ENCODE results near the gene ING3. TPM values are rescaled to one million over a fixed set of nuclear protein-coding genes. Genes with fewer than 3 reads are reported as not detected.

ING3 gene
- total and polyA plus RNA-seq, 9 of the 15 experiments (the other 6 are each of a cell fraction or from before 2014, with no cell fraction given), result 22.8 to 233 (median 50.4) TPM

- CTCF ChIA-PET (ENCODE audit: low intra/inter-chr PET ratio), result no interaction called here
Measured at GRCh38 chr7:120973849-120974248, 23.3 kb downstream of the ING3 start.

More at GRCh38 chr7:120973849-120974248, 23.3 kb downstream of the ING3 start:
- Histone ChIP-seq H3K27me3 (ENCODE audit: control insufficient read depth in 2 of 2, insufficient read depth in 2 of 2, low read length in 2 of 2) (no peaks in the 10 kb centered on the region), H3K9ac (ENCODE audit: insufficient read depth in 1 of 2, low read depth in 2 of 2, low read length in 2 of 2) (no peak overlapping the region), H3K4me3 (no peak overlapping the region), H3K36me3 (ENCODE audit: control insufficient read depth, insufficient read depth, low read length) (peaks cover 73% of the 10 kb centered on the region), H3K4me1 (replicated peaks in 1 of 2; ENCODE audit: control insufficient read depth in 2 of 2, insufficient read depth in 2 of 2, low read length in 2 of 2) (no peaks in the 10 kb centered on the region), H3K9me1 (ENCODE audit: control insufficient read depth, insufficient read depth, low read length) (no peaks in the 10 kb centered on the region), H2AFZ (ENCODE audit: low read depth, low read length) (no peak overlapping the region), H3K4me2 (ENCODE audit: insufficient read depth, low read length) (no peak overlapping the region), H3K27ac (ENCODE audit: extremely low read depth, low read depth, low read length) (no peak overlapping the region), H3K9me3 (replicated peaks; ENCODE audit: control insufficient read depth, insufficient read depth, low read depth, low read length) (no peaks in the 10 kb centered on the region), H4K20me1 (replicated peaks; ENCODE audit: control insufficient read depth, insufficient read depth, low read length) (no peaks in the 10 kb centered on the region), H3K79me2 (ENCODE audit: control insufficient read depth, insufficient read depth, low read length) (no peaks in the 10 kb centered on the region)
- POLR2A ChIA-PET, result interaction anchor here (0.6 to 1.2 kb wide), 5 partner anchors 13 to 132 kb away, joined by 3 to 4 read pairs (median 3); no protein-coding TSS in a partner anchor
- no TSS peak for BruUV-seq (replicated peaks)
- no peak for ATAC-seq
- in situ Hi-C loops (cut with MboI) (no loop called here), intact Hi-C loops (cut with micrococcal nuclease) (no loop called here)
- FAIRE-seq, result no peak
- DNase-seq (ENCODE audit: extremely low read depth in 1 of 4, low spot score in 3 of 4), result no peak
- WGBS (ENCODE audit: insufficient coverage, low coverage, missing lambda C conversion rate), result 87% methylated on average over 1 of the region's 1 CpG
- TF ChIP-seq ZKSCAN8 (CRISPR knock-in tag; IDR thresholded peaks at IDR 0.05), result no peak
- TF ChIP-seq TSC22D4 (tag; IDR thresholded peaks at IDR 0.05), result no peak
- no peak for TF ChIP-seq NBN (IDR thresholded peaks at IDR 0.05; ENCODE audit: low read depth)
- TF ChIP-seq ELF4 (CRISPR knock-in tag; IDR thresholded peaks at IDR 0.05), result no peak
- TF ChIP-seq MYBL2 (IDR thresholded peaks at IDR 0.05; ENCODE audit: low read depth), result no peak
- no peak for TF ChIP-seq MYBL2 (CRISPR knock-in tag; IDR thresholded peaks at IDR 0.05; ENCODE audit: borderline replicate concordance)
- TF ChIP-seq GABPB1 (CRISPR knock-in tag; IDR thresholded peaks at IDR 0.05), result no peak
- no peak for TF ChIP-seq PATZ1 (CRISPR knock-in tag; IDR thresholded peaks at IDR 0.05; ENCODE audit: borderline replicate concordance)
- TF ChIP-seq THRA (IDR thresholded peaks at IDR 0.05), result no peak
- TF ChIP-seq E2F4 (CRISPR knock-in tag; IDR thresholded peaks at IDR 0.05; ENCODE audit: low read depth), result no peak
- TF ChIP-seq CTBP1 (IDR thresholded peaks at IDR 0.05; ENCODE audit: borderline replicate concordance), result no peak
- no peak for TF ChIP-seq HNRNPH1 (optimal IDR thresholded peaks at IDR 0.05; ENCODE audit: low read depth, low read length)
- no peak for TF ChIP-seq BMI1 (IDR thresholded peaks at IDR 0.05; ENCODE audit: low read length)
